ENCODE results near the gene GCSH. TPM values are rescaled to one million over a fixed set of nuclear protein-coding genes. Genes with fewer than 3 reads are reported as not detected.

Gene GCSH
- total and polyA plus RNA-seq, 2 of the 13 experiments (the other 11 are each of a cell fraction or from before 2014, with no cell fraction given), result 35.9 to 103 TPM

DNA sequence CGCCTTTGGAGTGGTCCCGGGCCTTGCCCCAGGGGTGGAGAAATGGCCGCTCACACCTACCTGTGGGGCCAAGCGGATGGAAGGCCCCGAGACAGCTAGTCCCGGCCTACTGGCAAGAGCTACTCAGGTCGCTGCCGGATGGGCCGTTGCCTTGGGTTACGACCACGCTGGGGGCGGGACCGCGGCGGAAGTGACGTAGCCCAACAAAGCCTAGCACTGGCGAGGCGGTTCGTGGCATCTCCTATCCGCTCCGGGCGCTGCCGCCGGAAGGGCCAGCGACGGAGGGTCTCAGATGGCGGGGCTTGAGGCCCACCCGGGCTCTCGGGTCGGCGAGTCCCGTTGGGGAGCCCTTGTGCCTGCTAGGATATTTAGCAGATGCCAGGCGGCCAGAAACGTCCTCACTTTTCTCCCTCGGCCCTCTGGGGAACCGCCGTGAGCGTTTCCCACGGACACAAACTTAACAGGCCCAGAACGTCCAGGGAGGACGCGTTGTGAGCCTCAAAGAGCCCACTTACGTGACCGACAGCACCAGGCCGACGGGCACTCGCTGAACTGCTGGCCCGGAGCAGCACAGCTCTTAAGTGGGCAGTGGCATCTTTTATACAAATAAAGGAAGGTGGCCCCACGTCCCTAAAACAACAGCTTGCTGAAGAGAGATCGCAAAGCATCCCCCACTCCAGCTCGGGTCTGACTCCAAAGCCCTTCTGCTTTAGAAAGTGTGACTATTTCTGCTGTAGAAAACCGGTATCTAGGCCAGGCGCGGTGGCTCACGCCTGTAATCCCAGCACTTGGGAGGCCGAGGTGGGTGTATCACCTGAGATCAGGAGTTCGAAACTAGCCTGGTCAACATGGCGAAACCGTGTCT, 18.9 kb downstream of the GCSH start, which contains the start of gene C16orf46 (continued):
- TF ChIP-seq ZFY (CRISPR knock-in tag; IDR thresholded peaks at IDR 0.05) (peak; percentile 99), ARHGAP35 (CRISPR knock-in tag; IDR thresholded peaks at IDR 0.05; ENCODE audit: borderline replicate concordance) (peak; percentile 90), SUZ12 (IDR thresholded peaks at IDR 0.05; ENCODE audit: low read depth, low read length) (no peak), FLYWCH1 (CRISPR knock-in tag; IDR thresholded peaks at IDR 0.05) (no peak), HMG20A (CRISPR knock-in tag; IDR thresholded peaks at IDR 0.05; ENCODE audit: borderline replicate concordance) (no peak), ZNF510 (CRISPR knock-in tag; IDR thresholded peaks at IDR 0.05; ENCODE audit: low read depth) (no peak; the same call in 1 of the 2 replicates), ZNF816 (CRISPR knock-in tag; IDR thresholded peaks at IDR 0.05; ENCODE audit: borderline replicate concordance) (peak; percentile 74; the same call in 1 of the 2 replicates), ZNF678 (CRISPR knock-in tag; IDR thresholded peaks at IDR 0.05) (no peak), HNRNPH1 (optimal IDR thresholded peaks at IDR 0.05; ENCODE audit: low read depth, low read length) (no peak), SATB2 (CRISPR knock-in tag; IDR thresholded peaks at IDR 0.05) (peak; percentile 59; the same call in 1 of the 2 replicates), MAFG (CRISPR knock-in tag; IDR thresholded peaks at IDR 0.05) (no peak), ZNF782 (CRISPR knock-in tag; IDR thresholded peaks at IDR 0.05; ENCODE audit: borderline replicate concordance) (no peak), PHB2 (IDR thresholded peaks at IDR 0.05; ENCODE audit: partially characterized antibody) (no peak), PITX1 (CRISPR knock-in tag; IDR thresholded peaks at IDR 0.05) (peak; percentile 53), THYN1 (CRISPR knock-in tag; IDR thresholded peaks at IDR 0.05; ENCODE audit: borderline replicate concordance, low read depth) (no peak), ZNF205 (CRISPR knock-in tag; IDR thresholded peaks at IDR 0.05) (peak; percentile 80), JUNB (CRISPR knock-in tag; IDR thresholded peaks at IDR 0.05; ENCODE audit: borderline replicate concordance) (no peak), NFKBIZ (CRISPR knock-in tag; IDR thresholded peaks at IDR 0.05) (no peak)
- TF ChIP-seq, protein P1, sequence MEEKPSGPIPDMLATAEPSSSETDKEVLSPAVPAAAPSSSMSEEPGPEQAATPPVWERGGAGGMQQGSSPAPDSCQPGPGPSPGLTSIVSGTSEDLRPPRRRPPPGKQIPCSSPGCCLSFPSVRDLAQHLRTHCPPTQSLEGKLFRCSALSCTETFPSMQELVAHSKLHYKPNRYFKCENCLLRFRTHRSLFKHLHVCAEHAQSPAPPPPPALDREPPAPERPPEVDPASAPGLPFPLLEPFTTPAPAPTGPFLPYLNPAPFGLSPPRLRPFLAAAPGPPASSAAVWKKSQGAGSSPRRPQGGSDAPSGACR (CRISPR knock-in tag; IDR thresholded peaks at IDR 0.05), result peak; percentile 93
- TF ChIP-seq, protein P2, sequence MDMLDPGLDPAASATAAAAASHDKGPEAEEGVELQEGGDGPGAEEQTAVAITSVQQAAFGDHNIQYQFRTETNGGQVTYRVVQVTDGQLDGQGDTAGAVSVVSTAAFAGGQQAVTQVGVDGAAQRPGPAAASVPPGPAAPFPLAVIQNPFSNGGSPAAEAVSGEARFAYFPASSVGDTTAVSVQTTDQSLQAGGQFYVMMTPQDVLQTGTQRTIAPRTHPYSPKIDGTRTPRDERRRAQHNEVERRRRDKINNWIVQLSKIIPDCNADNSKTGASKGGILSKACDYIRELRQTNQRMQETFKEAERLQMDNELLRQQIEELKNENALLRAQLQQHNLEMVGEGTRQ (IDR thresholded peaks at IDR 0.05; ENCODE audit: low read depth, low read length), result no peak
- TF ChIP-seq, protein P2 (CRISPR knock-in tag; IDR thresholded peaks at IDR 0.05; ENCODE audit: borderline replicate concordance), result no peak
- TF ChIP-seq, protein P3, sequence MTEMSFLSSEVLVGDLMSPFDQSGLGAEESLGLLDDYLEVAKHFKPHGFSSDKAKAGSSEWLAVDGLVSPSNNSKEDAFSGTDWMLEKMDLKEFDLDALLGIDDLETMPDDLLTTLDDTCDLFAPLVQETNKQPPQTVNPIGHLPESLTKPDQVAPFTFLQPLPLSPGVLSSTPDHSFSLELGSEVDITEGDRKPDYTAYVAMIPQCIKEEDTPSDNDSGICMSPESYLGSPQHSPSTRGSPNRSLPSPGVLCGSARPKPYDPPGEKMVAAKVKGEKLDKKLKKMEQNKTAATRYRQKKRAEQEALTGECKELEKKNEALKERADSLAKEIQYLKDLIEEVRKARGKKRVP (CRISPR knock-in tag; IDR thresholded peaks at IDR 0.05), result no peak
- TF ChIP-seq, protein P4, sequence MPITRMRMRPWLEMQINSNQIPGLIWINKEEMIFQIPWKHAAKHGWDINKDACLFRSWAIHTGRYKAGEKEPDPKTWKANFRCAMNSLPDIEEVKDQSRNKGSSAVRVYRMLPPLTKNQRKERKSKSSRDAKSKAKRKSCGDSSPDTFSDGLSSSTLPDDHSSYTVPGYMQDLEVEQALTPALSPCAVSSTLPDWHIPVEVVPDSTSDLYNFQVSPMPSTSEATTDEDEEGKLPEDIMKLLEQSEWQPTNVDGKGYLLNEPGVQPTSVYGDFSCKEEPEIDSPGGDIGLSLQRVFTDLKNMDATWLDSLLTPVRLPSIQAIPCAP (CRISPR knock-in tag; IDR thresholded peaks at IDR 0.05; ENCODE audit: low read depth), result no peak
- TF ChIP-seq, protein P5, sequence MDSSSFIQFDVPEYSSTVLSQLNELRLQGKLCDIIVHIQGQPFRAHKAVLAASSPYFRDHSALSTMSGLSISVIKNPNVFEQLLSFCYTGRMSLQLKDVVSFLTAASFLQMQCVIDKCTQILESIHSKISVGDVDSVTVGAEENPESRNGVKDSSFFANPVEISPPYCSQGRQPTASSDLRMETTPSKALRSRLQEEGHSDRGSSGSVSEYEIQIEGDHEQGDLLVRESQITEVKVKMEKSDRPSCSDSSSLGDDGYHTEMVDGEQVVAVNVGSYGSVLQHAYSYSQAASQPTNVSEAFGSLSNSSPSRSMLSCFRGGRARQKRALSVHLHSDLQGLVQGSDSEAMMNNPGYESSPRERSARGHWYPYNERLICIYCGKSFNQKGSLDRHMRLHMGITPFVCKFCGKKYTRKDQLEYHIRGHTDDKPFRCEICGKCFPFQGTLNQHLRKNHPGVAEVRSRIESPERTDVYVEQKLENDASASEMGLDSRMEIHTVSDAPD (CRISPR knock-in tag; IDR thresholded peaks at IDR 0.05), result peak; percentile 70
